HepG2 (cell line): ENCODE measurements around the gene FIZ1. TPM values are rescaled to one million over a fixed set of nuclear protein-coding genes. Genes with fewer than 3 reads are reported as not detected.

Experiments
- BCL3 ChIP-seq: sonication (generic); formaldehyde crosslinking; IDR thresholded peaks from 2 replicates; pipeline ENCODE4 v1.5.1; 2020; ENCODE audit warnings: mild to moderate bottlenecking, missing genetic modification reagents, moderate library complexity
- CEBPB ChIP-seq: IDR thresholded peaks from 2 replicates; pipeline ENCODE4 v1.6.1; 2011; ENCODE audit warnings: low read depth, low read length, improper control_type of control experiment, borderline replicate concordance
- DMAP1 ChIP-seq: IDR thresholded peaks from 2 replicates; pipeline ENCODE4 v1.6.1; 2016
- FOSL2 ChIP-seq: sonication (generic); formaldehyde crosslinking; IDR thresholded peaks from 2 replicates; pipeline ENCODE4 v1.4.0; 2020; ENCODE audit warnings: missing genetic modification reagents
- GMEB1 ChIP-seq: sonication (generic); formaldehyde crosslinking; IDR thresholded peaks from 2 replicates; pipeline ENCODE4 v1.5.1; 2020; ENCODE audit warnings: missing genetic modification reagents, mild to moderate bottlenecking, borderline replicate concordance
- ISX ChIP-seq: sonication (generic); formaldehyde crosslinking; conservative IDR thresholded peaks from 2 replicates; pipeline ENCODE4 v1.5.0; 2020; ENCODE audit warnings: missing genetic modification reagents
- MEF2D ChIP-seq: sonication (generic); formaldehyde crosslinking; IDR thresholded peaks from 2 replicates; pipeline ENCODE4 v1.5.1; 2020; ENCODE audit warnings: mild to moderate bottlenecking, missing genetic modification reagents
- MYPOP ChIP-seq: sonication (generic); formaldehyde crosslinking; IDR thresholded peaks from 2 replicates; pipeline ENCODE4 v1.8.1; 2023; ENCODE audit warnings: mild to moderate bottlenecking, moderate library complexity, missing genetic modification reagents
- NR2F1 ChIP-seq, 2 experiments: fragments of 450-650 bp in 1 of 2; formaldehyde crosslinking in 1 of 2; IDR thresholded peaks; 2 replicates each; pipeline versions ENCODE4 v1.5.0 to v1.6.1; 2016 to 2020; ENCODE audit warnings: mild to moderate bottlenecking in 1 of 2, missing compliant biosample characterization in 1 of 2, missing genetic modification reagents in 1 of 2, moderate library complexity in 1 of 2
- PAF1 ChIP-seq: IDR thresholded peaks from 2 replicates; pipeline ENCODE4 v1.6.1; 2016; ENCODE audit warnings: missing genetic modification reagents, missing compliant biosample characterization
- PITX1 ChIP-seq: sonication (generic); formaldehyde crosslinking; IDR thresholded peaks from 2 replicates; pipeline ENCODE4 v1.5.1; 2020; ENCODE audit warnings: mild to moderate bottlenecking, missing genetic modification reagents
- RBM22 ChIP-seq: fragments of 200-400 bp; formaldehyde crosslinking; optimal IDR thresholded peaks from 2 replicates; pipeline ENCODE3; 2017; ENCODE audit warnings: mild to moderate bottlenecking, low read length, moderate library complexity
- REL ChIP-seq: sonication (generic); formaldehyde crosslinking; conservative IDR thresholded peaks from 2 replicates; pipeline ENCODE4 v1.8.0; 2022; ENCODE audit warnings: mild to moderate bottlenecking, missing genetic modification reagents, moderate library complexity
- TOPORS ChIP-seq: sonication (generic); formaldehyde crosslinking; IDR thresholded peaks from 2 replicates; pipeline ENCODE4 v1.8.0; 2023; ENCODE audit warnings: mild to moderate bottlenecking, missing genetic modification reagents
- ZBTB3 ChIP-seq: sonication (generic); formaldehyde crosslinking; IDR thresholded peaks from 2 replicates; pipeline ENCODE4 v1.4.0; 2020; ENCODE audit warnings: low read depth, mild to moderate bottlenecking, moderate library complexity, missing genetic modification reagents, borderline replicate concordance
- ZFP36L2 ChIP-seq: sonication (generic); formaldehyde crosslinking; IDR thresholded peaks from 2 replicates; pipeline ENCODE4 v1.4.0; 2020; ENCODE audit warnings: missing genetic modification reagents
- ZFY ChIP-seq: sonication (generic); formaldehyde crosslinking; IDR thresholded peaks from 2 replicates; pipeline ENCODE4 v1.4.0; 2020; ENCODE audit warnings: missing genetic modification reagents
- ZNF138 ChIP-seq: sonication (generic); formaldehyde crosslinking; IDR thresholded peaks from 2 replicates; pipeline ENCODE4 v1.5.0; 2020; ENCODE audit warnings: mild to moderate bottlenecking, low read depth, missing genetic modification reagents
- ZNF180 ChIP-seq: sonication (generic); formaldehyde crosslinking; IDR thresholded peaks from 2 replicates; pipeline ENCODE4 v1.4.0; 2020; ENCODE audit warnings: low read depth, missing genetic modification reagents, borderline replicate concordance
- ZNF329 ChIP-seq: sonication (generic); formaldehyde crosslinking; IDR thresholded peaks from 2 replicates; pipeline ENCODE4 v1.9.0; 2021; ENCODE audit warnings: low read depth, mild to moderate bottlenecking, missing genetic modification reagents
- ZNF556 ChIP-seq: sonication (generic); formaldehyde crosslinking; IDR thresholded peaks from 2 replicates; pipeline ENCODE4 v1.4.0; 2020; ENCODE audit warnings: mild to moderate bottlenecking, missing genetic modification reagents, borderline replicate concordance
- ZNF569 ChIP-seq: sonication (generic); formaldehyde crosslinking; IDR thresholded peaks from 2 replicates; pipeline ENCODE4 v1.5.0; 2020; ENCODE audit warnings: mild to moderate bottlenecking, missing genetic modification reagents, moderate library complexity, borderline replicate concordance
- ZNF589 ChIP-seq: sonication (generic); formaldehyde crosslinking; conservative IDR thresholded peaks from 2 replicates; pipeline ENCODE4 v1.8.0; 2022; ENCODE audit warnings: mild to moderate bottlenecking, moderate library complexity, missing genetic modification reagents
- ZNF749 ChIP-seq: sonication (generic); formaldehyde crosslinking; IDR thresholded peaks from 2 replicates; pipeline ENCODE4 v1.8.0; 2022; ENCODE audit warnings: mild to moderate bottlenecking, missing genetic modification reagents, moderate library complexity, borderline replicate concordance
- ZNF770 ChIP-seq: sonication (generic); formaldehyde crosslinking; IDR thresholded peaks from 2 replicates; pipeline ENCODE4 v1.5.0; 2020; ENCODE audit warnings: mild to moderate bottlenecking, missing genetic modification reagents
- polyA plus RNA-seq, 8 experiments: library from polyadenylated mRNA; depleted of rRNA in 3 of 8; stranded (reverse) in 7 of 8; unstranded in 1 of 8; fragments of >200 nt; fragmentation: Illumina TruSeq in 4 of 8; extraction: Trizol in 4 of 8; gene quantifications; 2 replicates each; pipeline versions ENCODE4 v1.2.1 to v1.2.3, GENCODE V29; 2011 to 2016; ENCODE audit warnings: low read depth in 4 of 8, missing spikeins in 1 of 8, mixed read lengths in 1 of 8; ENCODE audit not compliant: insufficient read depth in 1 of 8
- total RNA-seq, 5 experiments: library from RNA; depleted of rRNA; stranded (reverse); fragments of >200 nt; fragmentation: Illumina TruSeq; extraction: Trizol; gene quantifications; 2 replicates each; pipeline ENCODE4 v1.2.3, GENCODE V29; 2016; ENCODE audit warnings: low read depth in 1 of 5

FIZ1 gene
- total and polyA plus RNA-seq, 2 of the 13 experiments (the other 11 are each of a cell fraction or from before 2014, with no cell fraction given) = 3.6 to 5.9 TPM

- TF ChIP-seq NR2F1 (CRISPR knock-in tag; IDR thresholded peaks at IDR 0.05) (no peak), ZNF749 (CRISPR knock-in tag) (no peak), ISX (CRISPR knock-in tag) (no peak), ZBTB3 (CRISPR knock-in tag) (no peak), GMEB1 (CRISPR knock-in tag) (no peak), ZNF138 (CRISPR knock-in tag) (no peak), ZNF569 (no peak), BCL3 (CRISPR knock-in tag) (0 out of 2 replicates have a peak, but pooled peaks have one; percentile 7), ZFY (CRISPR knock-in tag) (peak; percentile 70), RBM22 (no peak), REL (no peak), PAF1 (CRISPR knock-in tag) (no peak), ZNF180 (CRISPR knock-in tag) (no peak), MYPOP (CRISPR knock-in tag) (no peak), TOPORS (CRISPR knock-in tag) (no peak), CEBPB (no peak), FOSL2 (peak; percentile 61; the same call in 1 of the 2 replicates), PITX1 (CRISPR knock-in tag) (no peak), ZNF589 (no peak), DMAP1 (CRISPR knock-in tag) (peak; percentile 33; the same call in 1 of the 2 replicates), ZFP36L2 (CRISPR knock-in tag) (no peak), ZNF556 (CRISPR knock-in tag) (peak; percentile 47; the same call in 1 of the 2 replicates), ZNF770 (CRISPR knock-in tag) (peak; percentile 46), MEF2D (CRISPR knock-in tag) (no peak), ZNF329 (CRISPR knock-in tag) (0 out of 2 replicates have a peak, but pooled peaks have one; percentile 27)
Measured at GRCh38 chr19:55580628-55581144, 18.6 kb downstream of the FIZ1 start, which contains the start of gene ZNF579 (continued).
